HG03175 (cell line): ENCODE results near the gene EID1.
A peak's percentile ranks its signal among the peaks of the same experiment; 100 is the strongest.

Experiments used
- ATAC-seq: cut with Tn5 transposase; IDR thresholded peaks from one replicate; pipeline ENCODE4 v1.9.1; 2021; ENCODE audit warnings: mild to moderate bottlenecking, moderate library complexity; ENCODE audit not compliant: unreplicated experiment

The EID1 gene

DNA sequence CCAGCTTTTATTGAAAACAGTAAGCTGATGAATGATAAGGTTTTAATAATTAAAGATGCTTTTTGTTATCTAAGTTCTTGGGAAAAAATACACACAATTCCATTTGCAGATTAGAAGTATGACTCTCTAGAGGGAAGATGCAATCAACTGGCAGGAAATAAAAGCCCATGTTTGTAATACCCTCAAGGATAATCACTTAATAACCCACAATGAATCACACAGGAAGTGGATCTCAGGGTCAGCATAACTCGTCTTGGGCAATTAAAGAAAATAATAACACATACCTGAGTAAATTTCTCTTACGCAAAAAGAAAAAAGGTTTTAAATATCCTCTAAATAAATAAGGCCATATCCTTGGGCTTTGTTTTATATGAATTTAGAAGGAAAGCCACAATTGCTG lies 9.4 kb upstream of the EID1 start:
- no peak for ATAC-seq

DNA sequence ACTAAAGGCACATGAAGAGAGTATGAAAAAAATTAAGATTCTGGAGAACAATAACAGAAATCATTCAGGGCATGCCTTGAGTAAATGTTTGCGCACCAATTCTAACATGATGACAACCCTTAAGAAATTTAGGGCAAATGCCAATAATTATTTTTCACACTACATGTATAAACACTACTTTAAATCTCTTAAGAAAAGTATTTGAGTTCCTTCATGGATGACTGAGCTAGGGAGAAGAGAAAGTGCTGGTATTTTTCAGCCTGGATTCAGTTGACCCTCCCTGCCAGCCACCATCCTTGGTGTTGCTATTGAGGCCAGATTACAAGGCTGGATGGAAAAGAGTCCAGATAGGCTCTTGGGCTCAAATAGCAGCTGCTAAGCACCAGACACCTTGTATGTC lies 8.0 kb upstream of the EID1 start:
- no peak for ATAC-seq

DNA sequence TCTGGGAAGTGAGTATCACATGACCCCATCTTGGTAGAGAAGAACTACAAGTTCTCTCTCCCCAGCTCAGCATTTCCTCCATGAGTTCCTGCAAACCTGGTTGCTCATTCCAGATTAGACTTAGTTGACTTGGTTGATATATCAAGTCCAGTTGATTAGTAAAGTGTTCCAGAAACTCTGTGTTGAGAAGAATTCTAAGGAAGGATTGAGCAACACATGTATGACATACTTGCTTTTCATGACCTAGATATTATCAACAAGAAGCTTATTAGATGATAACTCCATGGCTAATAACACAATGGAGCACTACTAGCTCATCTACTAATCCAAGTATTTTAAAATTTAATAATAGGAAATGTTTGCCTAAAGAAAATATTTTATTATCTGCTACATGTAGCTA lies 6.4 kb upstream of the EID1 start:
- no peak for ATAC-seq

DNA sequence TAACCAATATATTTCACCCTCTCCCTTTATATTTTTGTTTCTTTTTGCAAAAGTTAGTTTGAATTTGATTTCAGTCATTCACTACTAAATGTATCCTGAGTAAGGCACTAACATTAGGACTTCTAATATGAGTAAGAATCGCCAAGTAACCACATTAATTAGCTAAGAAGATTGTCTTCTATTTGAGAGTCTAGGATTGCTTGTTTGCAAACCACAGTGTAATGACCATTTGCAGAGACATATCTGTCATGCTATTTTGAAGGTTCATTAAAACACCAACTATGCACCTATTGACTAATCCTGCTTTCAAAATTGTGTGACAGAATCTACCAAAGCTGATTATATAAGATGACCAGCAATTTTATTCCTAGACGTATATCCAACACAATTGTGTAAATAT lies 5.3 kb upstream of the EID1 start:
- no peak for ATAC-seq

DNA sequence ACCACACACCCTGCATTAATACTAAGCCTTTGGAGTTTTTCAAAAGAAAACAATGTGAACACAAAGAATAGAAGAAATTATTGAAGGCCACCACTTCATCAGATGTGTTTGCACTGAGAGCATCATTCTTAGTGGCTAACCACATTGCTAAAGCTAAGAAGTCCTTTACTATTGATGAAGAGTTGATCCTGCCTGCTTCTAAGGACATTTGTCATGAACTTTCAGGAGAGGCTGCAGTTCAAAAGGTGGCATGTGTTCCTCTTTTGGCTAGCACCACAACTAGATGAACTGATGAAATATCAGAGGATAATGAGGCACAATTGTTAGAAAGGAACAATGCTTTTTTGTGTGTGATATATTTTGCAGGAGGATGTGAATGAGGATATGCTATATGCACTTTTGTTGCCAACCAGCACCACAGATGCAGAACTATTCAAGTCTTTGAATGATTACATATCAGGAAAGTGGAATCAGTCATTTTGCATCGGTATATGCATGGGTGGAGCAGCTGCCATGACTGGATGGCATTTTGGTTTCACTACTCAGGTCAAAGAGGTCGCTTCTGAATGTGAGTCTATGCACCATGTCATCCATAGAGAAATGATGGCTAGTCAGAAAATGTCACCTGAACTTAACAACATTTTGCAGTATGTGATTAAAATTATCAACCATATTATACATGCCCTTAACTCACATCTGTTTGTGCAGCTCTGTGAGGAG lies 2.5 kb upstream of the EID1 start:
- ATAC-seq, result no peak

DNA sequence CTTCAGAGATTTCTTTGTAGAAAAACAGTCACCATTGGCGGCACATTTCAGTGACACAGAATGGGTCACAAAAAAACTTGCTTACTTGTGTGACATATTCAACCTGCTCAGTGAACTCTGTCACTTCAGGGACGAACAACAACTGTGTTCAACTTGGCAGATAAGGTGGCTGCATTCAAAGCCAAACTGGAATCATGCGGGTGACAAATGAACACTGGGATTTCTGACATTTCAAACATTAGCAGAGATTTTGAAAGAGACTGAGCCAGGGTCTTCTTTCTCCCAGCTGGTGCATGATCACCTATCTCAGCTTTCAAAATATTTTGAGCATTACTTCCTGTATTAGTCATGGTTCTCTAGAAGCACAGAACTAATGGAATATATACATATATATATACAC lies 1.9 kb upstream of the EID1 start:
- ATAC-seq, result no peak

DNA sequence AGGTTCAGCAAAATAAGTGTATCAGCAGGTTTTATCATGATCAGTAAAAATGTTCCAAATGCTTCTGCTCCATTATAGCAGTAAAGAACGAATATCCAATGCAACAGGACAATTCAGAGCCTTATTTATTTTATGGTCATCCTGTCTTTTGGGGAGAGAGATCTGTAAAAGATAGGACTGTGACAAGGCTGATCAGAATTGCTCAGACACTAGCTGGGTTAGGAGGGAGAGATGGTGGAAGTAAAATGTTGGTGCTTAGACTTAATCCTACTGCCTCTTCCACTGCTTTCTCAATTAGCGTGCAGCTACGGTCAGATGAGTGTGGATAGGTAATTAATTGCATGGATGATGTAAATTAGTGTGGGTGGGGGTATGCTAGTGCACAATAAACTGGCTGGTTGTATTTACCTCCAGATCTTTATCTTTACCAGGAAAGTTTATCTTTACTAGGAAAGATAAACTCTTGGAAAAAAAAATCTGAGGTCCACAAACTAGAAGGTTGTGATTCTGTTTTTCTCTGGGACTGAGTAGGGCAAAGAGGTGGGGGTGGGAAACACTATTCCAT lies 2.2 kb downstream of the EID1 start:
- no peak for ATAC-seq

DNA sequence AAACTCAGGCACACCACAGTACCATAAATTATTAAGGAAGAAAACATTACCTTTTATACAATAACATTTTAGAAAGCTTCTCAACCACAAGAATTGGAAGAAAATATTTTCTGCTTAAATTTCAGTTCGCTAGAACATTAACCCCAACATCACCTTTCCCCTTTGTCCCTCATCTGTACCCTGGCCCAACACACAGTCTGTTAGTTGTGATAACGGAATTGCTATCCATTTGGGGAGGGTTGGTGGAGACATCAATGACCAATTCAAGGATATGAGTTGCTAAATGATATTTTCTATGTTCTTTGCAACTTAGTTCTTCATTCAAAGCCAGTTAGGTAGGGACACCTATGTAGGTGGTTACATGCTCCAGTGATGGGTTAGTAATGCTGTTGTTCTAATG lies 5.8 kb downstream of the EID1 start:
- no peak for ATAC-seq

DNA sequence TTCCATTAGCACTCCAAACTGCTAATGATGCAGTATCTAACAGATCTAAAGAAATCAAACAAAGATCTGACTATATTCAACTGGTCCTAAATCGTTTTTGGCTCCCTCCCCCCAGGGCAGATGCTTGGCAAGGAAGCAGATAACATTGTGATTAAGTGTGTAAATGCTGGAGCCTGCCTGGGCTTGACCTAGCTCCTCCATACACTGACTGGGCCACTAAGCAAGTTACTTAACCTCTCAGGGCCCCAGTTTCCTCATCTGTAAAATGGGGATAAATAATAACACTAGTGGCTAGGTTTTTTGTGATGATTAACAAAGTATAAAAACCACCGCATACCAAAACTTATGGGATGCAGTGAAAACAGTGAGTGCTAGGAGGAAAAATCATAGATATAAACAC lies 9.2 kb downstream of the EID1 start:
- no peak for ATAC-seq

DNA sequence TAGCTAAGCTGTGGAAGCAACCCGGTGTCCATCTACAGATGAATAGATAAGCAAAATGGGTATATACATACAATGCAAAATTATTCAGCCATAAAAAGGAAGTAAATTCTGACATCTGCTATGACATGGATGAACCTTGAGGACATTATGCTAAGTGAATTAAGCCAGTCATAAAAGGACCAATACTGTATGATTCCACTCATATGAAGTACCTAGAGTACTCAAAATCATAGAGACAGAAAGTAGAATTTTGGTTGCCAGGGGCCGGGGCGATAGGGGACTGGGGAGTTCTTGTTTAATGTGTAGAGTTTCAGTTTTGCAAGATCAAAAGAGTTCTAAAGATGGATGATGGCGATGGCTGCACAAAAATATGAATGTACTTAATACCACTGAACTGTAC lies 10.3 kb downstream of the EID1 start:
- peak; percentile 62 for ATAC-seq

DNA sequence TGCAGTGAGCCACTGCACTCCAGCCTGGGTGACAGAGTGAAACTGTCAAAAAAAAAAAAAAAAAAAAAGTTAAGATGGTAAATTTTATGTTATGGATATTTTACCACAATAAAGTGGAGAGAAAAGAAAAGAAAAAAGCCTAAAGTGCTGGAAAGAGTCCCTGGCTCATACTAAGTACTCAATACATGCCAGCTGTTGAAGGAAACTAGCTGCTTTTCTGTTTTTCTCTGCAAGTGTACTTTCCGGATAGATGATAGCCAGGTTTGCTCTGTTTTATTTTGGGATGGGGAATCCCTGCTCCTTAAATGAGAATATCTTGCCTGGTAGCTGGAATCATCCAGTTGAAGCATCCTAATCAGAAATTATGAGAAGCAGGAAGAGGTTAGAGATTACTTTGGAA lies 10.9 kb downstream of the EID1 start:
- no peak for ATAC-seq

DNA sequence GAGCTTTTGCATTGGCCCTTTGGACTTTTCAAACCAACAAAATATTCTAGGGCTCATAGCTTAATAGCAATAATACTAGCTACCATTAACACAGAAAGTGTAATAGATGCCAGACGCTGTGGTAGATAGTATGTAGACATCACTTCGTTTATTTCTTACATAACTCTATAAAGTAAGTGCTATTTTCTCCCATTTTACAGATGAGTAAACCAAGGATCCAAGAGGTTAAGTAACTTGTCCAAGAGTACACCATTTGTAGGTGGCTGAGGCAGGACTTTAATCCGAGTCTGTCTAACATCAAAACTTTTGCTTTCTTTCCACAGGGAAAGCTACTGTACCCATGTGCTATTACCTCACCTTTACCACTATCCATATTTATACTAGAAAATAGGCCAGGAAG lies 12.0 kb downstream of the EID1 start:
- no peak for ATAC-seq

DNA sequence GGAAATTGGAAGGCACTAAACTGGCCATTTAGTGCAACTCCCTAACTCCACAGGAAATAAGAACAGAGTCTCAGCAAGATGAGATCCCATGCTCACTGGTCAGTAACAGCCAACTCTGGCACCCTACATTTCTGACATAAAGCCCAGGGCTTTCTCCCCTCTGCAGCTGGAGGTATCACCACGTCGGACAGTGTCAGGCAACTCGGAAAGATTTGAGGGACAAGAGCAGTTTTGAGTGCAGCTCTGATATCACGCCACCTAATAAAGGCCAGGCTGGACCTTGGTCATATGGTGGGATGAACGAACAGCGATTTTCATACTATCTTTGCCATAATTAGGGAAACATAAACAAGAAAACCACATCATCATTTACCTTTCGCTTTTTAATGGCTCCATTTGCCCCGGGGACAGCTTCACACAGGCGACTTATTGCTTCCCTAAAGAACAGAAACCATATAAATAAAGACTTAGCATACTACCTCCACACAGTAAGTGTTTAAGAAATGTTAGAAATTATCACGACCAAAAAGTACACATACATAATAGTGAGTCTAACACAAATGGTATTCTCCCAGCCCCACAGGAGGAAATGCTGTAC lies 12.5 kb downstream of the EID1 start:
- no peak for ATAC-seq

DNA sequence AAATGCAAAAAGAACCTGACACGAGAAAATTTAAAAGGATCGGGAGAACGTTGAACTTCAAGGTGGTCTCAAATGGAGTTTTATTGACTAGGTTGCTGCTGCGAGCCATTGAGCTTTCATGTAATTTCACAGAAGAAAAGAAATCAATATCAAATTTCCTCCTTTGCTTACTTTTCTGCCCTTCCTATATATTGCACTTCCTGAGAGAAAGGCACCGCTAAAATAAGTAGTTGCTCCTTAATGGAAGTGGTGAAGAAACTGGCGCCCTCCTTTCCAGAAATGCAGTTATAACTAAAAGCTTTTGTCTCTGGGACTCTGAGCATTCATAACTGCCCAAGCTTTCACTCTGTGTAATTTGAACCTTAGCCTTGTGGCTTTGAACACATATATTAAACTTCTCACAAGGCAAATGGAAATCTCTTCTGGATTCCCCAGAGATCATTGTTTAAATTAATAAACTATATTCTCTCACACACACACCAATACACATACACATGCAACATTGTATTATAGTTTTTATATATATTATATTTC lies 13.4 kb downstream of the EID1 start:
- ATAC-seq, result no peak

DNA sequence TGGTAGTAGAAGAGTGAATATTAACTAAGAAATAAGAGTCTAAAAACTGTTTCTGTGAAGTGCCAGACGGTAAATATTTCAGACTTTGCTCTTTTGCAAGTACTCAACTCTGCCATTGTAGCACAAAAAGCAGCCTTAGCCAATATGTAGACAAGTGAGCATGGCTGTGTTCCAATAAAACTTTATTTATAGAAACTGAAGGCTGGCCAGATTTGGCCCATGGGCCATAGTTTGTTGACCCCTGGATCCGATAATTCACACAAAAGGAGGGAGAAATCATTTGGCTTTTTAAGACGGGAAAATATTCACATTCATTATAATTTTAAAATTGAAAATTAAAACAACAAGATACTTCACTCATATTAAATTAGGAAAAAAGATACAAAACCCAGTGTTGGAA lies 15.4 kb downstream of the EID1 start:
- ATAC-seq, result no peak

DNA sequence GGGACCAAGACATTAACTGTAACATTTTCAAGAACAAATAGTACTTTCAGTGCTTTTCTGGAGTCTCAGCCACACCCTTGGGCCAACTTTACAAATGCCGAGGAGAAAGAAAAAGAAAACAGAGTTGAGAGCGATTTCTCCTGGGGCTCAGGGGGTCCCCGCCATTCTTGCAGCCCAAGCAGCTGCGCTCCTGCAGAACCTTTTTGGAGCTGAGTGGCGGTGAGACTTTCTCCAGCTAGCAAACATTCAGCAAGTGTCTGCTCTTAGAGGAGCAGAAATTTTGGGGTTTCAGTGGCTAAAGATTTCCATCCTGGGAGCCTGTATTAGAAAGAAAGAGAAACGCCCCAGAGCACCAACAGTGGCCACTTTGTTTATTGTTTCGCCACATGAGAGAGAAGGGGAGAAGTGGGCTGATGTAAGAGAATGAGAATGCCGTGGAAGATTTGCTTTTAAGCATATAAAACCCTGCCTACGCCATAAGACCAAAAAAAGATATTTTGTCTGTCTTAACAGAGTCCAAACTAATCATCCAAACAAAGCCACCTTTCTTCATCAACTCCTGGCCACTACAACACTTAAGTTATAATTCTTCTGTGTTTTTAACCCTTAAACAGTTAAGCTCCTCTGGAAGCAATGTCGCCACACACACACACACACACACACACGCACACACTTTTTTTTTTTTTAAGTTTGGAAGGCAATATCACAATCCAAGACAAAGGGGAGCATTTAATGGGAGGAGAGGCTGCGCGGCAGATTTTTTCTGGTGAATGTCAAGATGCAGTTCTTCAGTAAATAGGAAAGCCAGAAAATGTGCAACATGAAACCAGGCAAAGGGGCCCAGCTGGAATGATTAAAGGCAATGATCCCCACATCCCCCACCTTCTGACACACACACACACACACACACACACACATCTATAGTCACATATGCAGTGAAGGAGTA lies 19.2 kb downstream of the EID1 start:
- ATAC-seq, result no peak

DNA sequence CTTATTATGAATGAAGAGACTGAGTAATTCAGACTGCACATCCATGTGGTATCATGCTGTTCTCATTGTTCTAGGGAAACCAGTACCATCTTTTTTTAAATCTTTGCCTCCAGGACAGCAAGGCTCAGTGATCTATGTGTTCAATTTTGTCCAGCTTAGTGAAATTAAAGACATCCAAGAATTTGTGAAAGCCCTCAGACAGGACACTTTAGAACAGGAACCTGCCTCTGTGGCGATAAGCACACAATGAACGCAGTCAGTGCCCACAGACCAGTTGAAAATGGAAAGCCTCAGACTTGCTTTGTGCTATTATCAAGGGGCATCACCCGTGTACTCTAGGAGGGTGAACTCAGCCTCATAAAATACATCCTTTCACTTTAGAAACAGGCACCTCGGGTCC lies 20.1 kb downstream of the EID1 start:
- no peak for ATAC-seq

DNA sequence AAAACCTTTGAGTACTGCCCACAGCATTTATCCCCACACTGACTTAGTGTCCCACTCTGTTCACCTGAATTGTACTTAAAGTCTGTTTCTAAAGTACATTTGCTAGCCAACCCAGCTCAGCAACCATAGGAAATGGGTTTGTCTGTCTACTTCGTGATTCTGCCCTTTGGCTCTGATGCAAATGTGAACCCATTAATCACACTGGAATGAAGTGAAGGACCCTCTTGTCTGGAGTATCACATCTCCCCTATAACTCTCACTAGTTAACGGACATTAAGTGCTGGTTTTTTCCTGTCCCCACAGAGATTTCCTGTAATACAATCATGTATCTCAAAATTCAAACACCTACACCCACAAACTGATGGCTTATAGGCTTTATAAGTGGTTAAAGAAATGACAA lies 20.5 kb downstream of the EID1 start:
- ATAC-seq, result no peak

DNA sequence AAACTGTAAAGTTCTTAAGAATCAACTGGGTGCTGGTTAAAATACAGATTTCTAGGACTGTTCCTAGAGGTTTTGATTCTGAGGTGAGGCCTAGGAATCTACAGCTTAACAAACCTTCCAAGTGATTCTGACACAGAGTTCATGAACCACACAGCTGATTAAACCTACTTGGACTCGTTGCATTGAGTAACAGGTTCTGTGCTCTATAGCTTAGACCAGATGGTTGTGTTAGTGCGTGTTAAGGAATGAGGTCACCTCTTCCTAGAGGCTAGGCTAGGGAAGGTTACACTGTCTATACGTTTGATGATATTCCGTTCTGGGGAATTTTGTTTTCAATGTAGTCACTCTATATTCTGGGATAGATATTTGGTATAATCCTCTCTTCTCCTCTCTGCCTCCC lies 21.9 kb downstream of the EID1 start:
- no peak for ATAC-seq

DNA sequence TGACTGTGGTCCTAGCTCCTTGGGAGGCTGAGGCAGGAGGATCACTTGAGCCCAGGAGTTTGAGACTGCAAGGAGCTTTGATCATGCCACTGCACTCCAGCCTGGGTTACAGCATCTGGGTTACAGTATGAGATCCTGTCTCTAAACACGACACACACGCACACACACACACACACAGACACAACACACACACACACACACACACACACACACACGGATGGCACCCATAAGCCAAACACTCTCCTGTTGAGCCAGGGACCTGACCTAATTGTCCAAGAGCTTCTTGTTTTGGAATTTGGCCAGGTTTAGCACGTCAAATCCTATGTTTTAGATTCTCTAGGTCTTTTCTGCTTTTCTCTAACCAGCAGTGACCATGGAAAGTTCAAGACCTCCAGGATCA lies 26.8 kb downstream of the EID1 start:
- ATAC-seq, result no peak

DNA sequence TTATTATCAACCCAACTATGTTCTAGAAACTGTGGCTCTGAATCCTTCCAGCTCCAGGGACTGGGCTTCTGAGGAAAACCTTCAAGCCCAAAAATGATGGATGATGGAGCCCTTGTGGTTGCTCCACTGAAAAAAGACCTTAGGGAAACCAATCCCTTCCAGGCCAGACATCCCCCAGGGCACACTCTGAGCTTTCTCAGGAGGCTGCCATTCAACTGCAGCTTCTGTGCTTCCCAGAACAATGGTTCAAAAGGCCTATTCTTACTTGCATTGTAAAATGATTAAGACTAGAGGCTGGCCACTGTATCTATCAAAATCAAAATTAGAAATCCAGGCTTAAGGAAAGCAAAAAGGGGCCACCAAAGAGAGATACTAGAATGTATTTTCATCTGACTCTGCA lies 27.3 kb downstream of the EID1 start:
- ATAC-seq, result no peak
